K562 treated with DMSO at 1 percent for 24 hours (cell line): ENCODE measurements around the gene AR. TPM values are rescaled to one million over a fixed set of nuclear protein-coding genes. Genes with fewer than 3 reads are reported as not detected.

ENCODE experiments used
- total RNA-seq: library from RNA; unstranded; fragments of 300-600 nt; gene quantifications from 2 replicates; pipeline ENCODE4 v1.2.3, GENCODE V29; 2022; ENCODE audit warnings: low read depth; ENCODE audit not compliant: insufficient read depth

AR gene
- not detected in 2 replicates for total RNA-seq

GRCh38 chrX:67543818-67544217, at the start of gene AR:
Gene AR (plus strand): TSS chrX:67544021. CDS start chrX:67545147, 1,126 bp downstream.

